SJCRH30 (cell line): ENCODE data around the gene ALPK3. TPM values are rescaled to one million over a fixed set of nuclear protein-coding genes. Genes with fewer than 3 reads are reported as not detected.

Experiments
- total RNA-seq: library from RNA; depleted of rRNA; stranded (reverse); fragments of >200 nt; shearing (Covaris generic); gene quantifications from 2 replicates; pipeline ENCODE4 v1.2.3, GENCODE V29; 2014; rRNA removed

Gene ALPK3
- total RNA-seq, 1 experiment from 2014 or later: 49.9 TPM

Other genes with a start within 250 kb of the ALPK3 start
- 10.5 and 16.4 TPM in 2 replicates for gene ZSCAN2, start 216.3 kb upstream of the ALPK3 start, total RNA-seq
- 22.0 and 26.3 TPM in 2 replicates for gene WDR73, start 163.1 kb upstream of the ALPK3 start, total RNA-seq
- gene NMB, start 159.2 kb upstream of the ALPK3 start, total RNA-seq: 4.2 and 4.4 TPM in 2 replicates
- gene SEC11A, start 101.2 kb upstream of the ALPK3 start, total RNA-seq: 258 and 277 TPM in 2 replicates
- 12.6 and 13.0 TPM in 2 replicates for gene ZNF592, start 68.8 kb upstream of the ALPK3 start, total RNA-seq
- gene SLC28A1, start 67.3 kb downstream of the ALPK3 start, total RNA-seq: not detected in 2 replicates
- 17.6 and 19.6 TPM in 2 replicates for gene PDE8A, start 164.5 kb downstream of the ALPK3 start, total RNA-seq